Astrocyte of the spinal cord (primary cell): Measurements from ENCODE around the gene C1QTNF7.

Experiments used
- DNase-seq: peaks from one replicate; pipeline ENCODE4 v3.0.0; 2011; ENCODE audit warnings: low read depth, low spot score
- H3K4me3 ChIP-seq: 2 replicates; pipeline ENCODE4 v1.5.1; 2011; ENCODE audit warnings: low read depth, mild to moderate bottlenecking, low read length, moderate library complexity
- in situ Hi-C: cut with HindIII; loops from 2 replicates; pipeline ENCODE4 v1.10.0; 2017; ENCODE audit warnings: low sequenced_read_pairs
- TF ChIP-seq, protein P1 (sequence below): IDR thresholded peaks from 2 replicates; pipeline ENCODE4 v1.5.1; 2012; ENCODE audit warnings: low read depth, mild to moderate bottlenecking, low read length, inconsistent platforms

C1QTNF7 gene

DNA sequence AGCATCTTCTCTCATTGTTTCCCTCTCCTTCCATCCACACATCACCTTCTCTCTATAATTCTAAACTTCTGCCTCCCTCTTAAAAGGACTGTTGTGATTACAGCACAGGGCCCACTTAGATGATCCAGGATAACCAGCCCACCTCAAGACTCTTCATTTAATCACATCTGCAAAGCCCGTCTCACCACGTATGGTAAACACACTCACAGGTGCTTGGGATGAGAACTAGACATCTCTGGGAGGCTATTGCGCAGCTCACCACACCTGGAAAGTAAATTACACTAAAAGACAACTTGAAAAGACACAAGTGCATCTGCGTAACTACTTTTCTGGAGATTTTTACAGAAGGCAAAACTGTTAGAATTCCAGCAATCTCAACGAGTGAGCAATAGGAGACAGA is 15.4 kb upstream of the C1QTNF7 start:
- no peak for DNase-seq
- in situ Hi-C loops, result no loop called here
- TF ChIP-seq, protein P1, sequence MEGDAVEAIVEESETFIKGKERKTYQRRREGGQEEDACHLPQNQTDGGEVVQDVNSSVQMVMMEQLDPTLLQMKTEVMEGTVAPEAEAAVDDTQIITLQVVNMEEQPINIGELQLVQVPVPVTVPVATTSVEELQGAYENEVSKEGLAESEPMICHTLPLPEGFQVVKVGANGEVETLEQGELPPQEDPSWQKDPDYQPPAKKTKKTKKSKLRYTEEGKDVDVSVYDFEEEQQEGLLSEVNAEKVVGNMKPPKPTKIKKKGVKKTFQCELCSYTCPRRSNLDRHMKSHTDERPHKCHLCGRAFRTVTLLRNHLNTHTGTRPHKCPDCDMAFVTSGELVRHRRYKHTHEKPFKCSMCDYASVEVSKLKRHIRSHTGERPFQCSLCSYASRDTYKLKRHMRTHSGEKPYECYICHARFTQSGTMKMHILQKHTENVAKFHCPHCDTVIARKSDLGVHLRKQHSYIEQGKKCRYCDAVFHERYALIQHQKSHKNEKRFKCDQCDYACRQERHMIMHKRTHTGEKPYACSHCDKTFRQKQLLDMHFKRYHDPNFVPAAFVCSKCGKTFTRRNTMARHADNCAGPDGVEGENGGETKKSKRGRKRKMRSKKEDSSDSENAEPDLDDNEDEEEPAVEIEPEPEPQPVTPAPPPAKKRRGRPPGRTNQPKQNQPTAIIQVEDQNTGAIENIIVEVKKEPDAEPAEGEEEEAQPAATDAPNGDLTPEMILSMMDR, result no peak
- H3K4me3 ChIP-seq, result no peak overlapping the region

DNA sequence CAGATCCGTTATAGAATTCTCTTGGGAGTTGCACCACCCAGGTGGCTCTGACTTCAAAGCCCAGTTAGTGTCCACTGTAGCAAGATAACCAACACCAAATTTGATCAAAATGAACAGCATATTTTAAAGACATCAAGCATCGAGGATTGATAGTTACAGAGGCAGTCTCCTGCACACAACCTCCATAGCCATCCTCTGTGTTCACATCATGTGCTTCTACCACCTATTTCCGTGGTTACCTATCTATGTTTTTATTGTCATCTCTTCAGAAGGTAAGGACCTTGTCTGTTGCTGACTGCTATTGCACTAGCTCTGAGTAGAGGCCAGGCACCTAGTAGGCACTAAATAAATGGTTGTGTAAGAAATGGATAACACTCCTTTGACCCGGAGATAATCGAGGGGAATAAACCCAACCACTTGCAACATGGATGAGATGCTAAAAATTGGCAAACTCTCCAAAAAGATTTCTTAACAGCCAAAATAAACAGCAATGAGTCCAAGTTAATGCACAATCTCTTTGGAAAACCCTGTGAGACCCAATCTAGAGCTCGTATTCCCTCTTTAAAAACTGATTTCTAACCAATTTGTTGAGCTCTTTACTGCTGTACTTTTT is 14.7 kb upstream of the C1QTNF7 start:
- H3K4me3 ChIP-seq, result no peak overlapping the region
- in situ Hi-C loops, result no loop called here
- DNase-seq, result no peak
- TF ChIP-seq, protein P1, result no peak

DNA sequence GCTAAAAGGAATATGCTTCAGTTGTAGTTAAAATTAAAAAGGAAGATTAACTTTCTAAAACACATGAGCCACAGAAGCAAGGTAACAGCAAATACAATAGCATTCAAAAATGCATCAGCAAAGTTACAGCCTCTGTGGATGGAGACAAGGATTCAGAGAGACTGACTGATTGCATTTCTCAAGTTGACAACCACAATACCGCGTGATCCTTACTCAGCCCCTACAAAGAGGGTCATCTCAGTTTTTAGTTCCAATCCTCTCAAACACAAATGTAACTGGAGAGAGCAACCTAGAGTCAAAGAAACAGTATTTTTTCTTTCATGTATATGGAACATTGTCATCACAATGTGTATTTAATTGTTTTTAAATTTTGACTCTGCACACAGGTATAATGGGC is 14.2 kb upstream of the C1QTNF7 start:
- H3K4me3 ChIP-seq, result no peak overlapping the region
- in situ Hi-C loops, result no loop called here
- DNase-seq, result no peak
- TF ChIP-seq, protein P1, result no peak

DNA sequence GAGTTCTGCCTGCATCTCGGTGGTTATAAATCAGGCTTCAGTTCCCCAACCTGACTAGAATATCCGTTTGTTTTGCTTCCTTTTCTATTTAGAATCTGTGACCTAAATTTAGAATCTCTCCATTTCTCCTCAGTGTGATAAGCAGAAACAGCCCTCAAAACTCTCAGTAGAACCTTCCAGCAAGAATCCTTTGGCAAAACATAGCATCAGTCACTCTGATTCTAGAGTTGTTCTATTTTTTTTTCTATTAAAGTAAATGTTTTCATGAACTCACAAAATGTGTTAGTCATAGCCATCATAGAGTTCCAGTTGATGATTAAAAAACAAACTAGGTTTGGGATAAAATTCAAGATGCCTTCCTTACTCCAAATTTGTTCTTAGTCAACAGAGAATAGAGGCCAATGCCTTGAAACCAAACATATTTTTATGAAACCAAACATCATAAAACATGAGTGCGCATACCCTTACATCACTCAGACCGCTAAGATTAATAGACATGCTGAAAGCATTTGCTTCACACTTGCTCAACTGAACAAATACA is 13.2 kb upstream of the C1QTNF7 start:
- TF ChIP-seq, protein P1, result no peak
- peak; percentile 68 for DNase-seq
- no peak overlapping the region for H3K4me3 ChIP-seq
- in situ Hi-C loops, result no loop called here

DNA sequence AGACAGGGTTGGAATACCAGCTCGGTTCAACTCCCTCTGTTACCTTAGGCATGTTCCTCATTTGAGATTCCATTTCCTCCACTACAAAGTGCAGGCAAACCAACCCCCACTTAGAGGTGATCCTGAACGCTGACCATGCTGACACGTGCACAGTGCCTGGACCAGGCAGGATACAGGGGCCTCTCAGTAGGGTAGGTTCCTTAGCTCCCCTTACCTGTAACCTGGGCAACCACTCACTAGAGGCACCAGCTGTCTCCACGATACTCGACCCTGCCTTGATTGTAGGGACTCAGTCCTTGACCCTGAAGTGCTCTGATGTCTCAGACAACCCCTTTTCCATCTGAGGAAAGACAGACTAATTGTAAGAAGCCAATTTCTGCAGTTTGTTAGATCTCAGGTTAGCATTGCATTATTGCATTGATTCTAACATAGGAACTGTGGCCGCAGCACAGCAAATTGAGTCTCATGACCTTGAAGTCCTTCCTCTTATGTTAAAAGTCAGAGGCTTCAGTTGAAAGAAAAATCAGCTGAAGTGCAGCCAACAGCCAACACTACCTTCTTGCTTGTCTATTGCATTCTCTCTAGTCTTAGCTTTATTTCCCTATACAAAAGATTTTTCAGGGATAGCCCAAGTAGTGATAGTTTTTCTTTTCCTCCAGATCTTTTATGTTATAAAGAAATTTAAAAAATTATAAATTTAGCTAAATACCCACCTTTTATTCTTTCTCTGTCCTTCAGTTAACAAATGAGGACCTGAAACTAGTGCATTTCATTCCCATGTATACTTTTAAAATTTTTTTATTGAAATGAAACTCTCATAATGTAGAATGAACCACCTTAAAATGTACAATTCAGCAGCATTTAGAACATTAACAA is 11.2 kb upstream of the C1QTNF7 start:
- TF ChIP-seq, protein P1, result no peak
- no peak overlapping the region for H3K4me3 ChIP-seq
- in situ Hi-C loops, result no loop called here
- DNase-seq, result no peak

DNA sequence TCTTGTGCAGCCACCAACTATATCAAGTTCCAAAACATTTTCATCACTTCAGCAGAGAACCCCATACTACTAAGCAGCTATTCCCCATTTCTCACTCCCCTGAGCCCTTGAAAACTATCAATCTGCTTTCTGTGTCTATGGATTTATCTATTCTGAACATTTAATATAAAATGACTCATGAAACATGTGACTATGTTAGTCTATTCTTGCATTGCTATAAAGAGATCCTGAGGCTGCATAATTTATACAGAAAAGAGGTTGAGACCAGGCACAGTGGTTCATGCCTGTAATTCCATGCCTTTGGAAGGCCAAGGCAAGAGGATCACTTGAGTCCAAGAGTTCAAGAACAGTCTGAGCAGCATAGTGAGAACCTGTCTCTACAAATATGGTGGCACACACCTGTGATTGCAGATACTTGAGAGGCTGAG is 10.6 kb upstream of the C1QTNF7 start:
- DNase-seq, result no peak
- in situ Hi-C loops, result no loop called here
- no peak overlapping the region for H3K4me3 ChIP-seq
- TF ChIP-seq, protein P1, result no peak
